ENCODE measurements around the gene MAD1L1. TPM values are rescaled to one million over a fixed set of nuclear protein-coding genes. Genes with fewer than 3 reads are reported as not detected.

Gene MAD1L1
- total and polyA plus RNA-seq, 2 of the 8 experiments (the other 6 are each of a cell fraction or from before 2014, with no cell fraction given), result 40.4 to 44.6 TPM

GRCh38 chr7:1901431-1902210 lies 331.1 kb downstream of the MAD1L1 start:
- no peak overlapping the region for H2BK20ac ChIP-seq (ENCODE audit: low read length)
- H3K23ac ChIP-seq (ENCODE audit: insufficient read length), result no peak overlapping the region
- H3K79me2 ChIP-seq (ENCODE audit: control insufficient read depth in 1 of 2, insufficient read depth in 2 of 2, low read length in 2 of 2), result no peaks in the 10 kb centered on the region
- no peak overlapping the region for H3K4me2 ChIP-seq (ENCODE audit: insufficient read depth in 1 of 2, low read depth in 2 of 2, low read length in 2 of 2)
- no peak overlapping the region for H2AFZ ChIP-seq (ENCODE audit: low read length)
- 89% methylated on average over 10 of the region's 18 CpGs; no CpG with 5 or more reads in 1 of the 2 experiments for WGBS, 2 experiments (ENCODE audit: extremely low coverage in 1 of 2, insufficient coverage in 1 of 2, insufficient read length in 1 of 2, insufficient replicate concordance in 2 of 2, low coverage in 1 of 2, low lambda C conversion rate in 2 of 2, missing lambda C conversion rate in 1 of 2)
- H3K23me2 ChIP-seq (ENCODE audit: low read depth, low read length), result no peaks in the 10 kb centered on the region
- no peak overlapping the region for H3K14ac ChIP-seq (ENCODE audit: insufficient read length)
- no peak overlapping the region for H4K5ac ChIP-seq (ENCODE audit: insufficient read length, low read depth, low read length)
- H3K4ac ChIP-seq (replicated peaks; ENCODE audit: insufficient read length, low read depth, low read length), result no peak overlapping the region
- peak overlapping the region; percentile 51 for H4K8ac ChIP-seq (ENCODE audit: extremely low read depth, insufficient read depth, low read length)
- no peak overlapping the region for H2BK120ac ChIP-seq (replicated peaks; ENCODE audit: low read depth, low read length)
- no peak overlapping the region for H3K56ac ChIP-seq (replicated peaks; ENCODE audit: insufficient read length, low read depth, low read length)
- no peak overlapping the region for H2BK12ac ChIP-seq (ENCODE audit: low read depth, low read length)
- H3K9me3 ChIP-seq (ENCODE audit: insufficient read depth in 2 of 2, low read depth in 1 of 2, low read length in 1 of 2), result no peaks in the 10 kb centered on the region
- H2BK5ac ChIP-seq (ENCODE audit: low read depth, low read length), result peak overlapping the region; percentile 60
- H3K79me1 ChIP-seq (ENCODE audit: low read depth, low read length), result no peaks in the 10 kb centered on the region; the same call in 1 of the 2 replicates
- H3K18ac ChIP-seq (ENCODE audit: extremely low read depth, low read length), result no peak overlapping the region
- TF ChIP-seq JUND (IDR thresholded peaks at IDR 0.05; ENCODE audit: low read length) (no peak), SIX5 (IDR thresholded peaks at IDR 0.05; ENCODE audit: low read depth, low read length) (no peak), SIN3A (conservative IDR thresholded peaks at IDR 0.05 in 1 of 2, IDR thresholded peaks at IDR 0.05 in 1 of 2; ENCODE audit: low read depth in 1 of 2, low read length in 2 of 2) (no peak), GTF2F1 (IDR thresholded peaks at IDR 0.05; ENCODE audit: borderline replicate concordance, low read depth, low read length) (no peak)
- FAIRE-seq, result no peak
- H3K27me3 ChIP-seq (replicated peaks in 1 of 4; ENCODE audit: control insufficient read depth in 3 of 4, extremely low read depth in 1 of 4, insufficient read depth in 3 of 4, low read length in 3 of 4), result no peaks in the 10 kb centered on the region
- H3K4me3 ChIP-seq (ENCODE audit: extremely low read depth in 1 of 4, insufficient read depth in 2 of 4, low read depth in 3 of 4, low read length in 4 of 4), result no peak overlapping the region
- H3K27ac ChIP-seq (ENCODE audit: low read depth, low read length), result no peak overlapping the region
- no peak overlapping the region for H2AK5ac ChIP-seq (ENCODE audit: low read depth, low read length)
- no peaks in the 10 kb centered on the region for H3K36me3 ChIP-seq (ENCODE audit: control insufficient read depth in 2 of 4, insufficient read depth in 4 of 4, low read length in 3 of 4)
- ChIA-PET POLR2A (ENCODE audit: partially characterized antibody) (no interaction called here), CTCF (ENCODE audit: partially characterized antibody) (interaction anchor here (0.6 to 0.8 kb wide), 2 partner anchors 11 to 1570 kb away, joined by 3 read pairs; no protein-coding TSS in a partner anchor)
- peaks cover 0 to 3% of the 10 kb centered on the region in 2 experiments for H4K20me1 ChIP-seq (replicated peaks in 1 of 2; ENCODE audit: control insufficient read depth in 1 of 2, insufficient read depth in 2 of 2, low read length in 2 of 2)
- H3K4me1 ChIP-seq (replicated peaks in 1 of 4; ENCODE audit: control insufficient read depth in 3 of 4, insufficient read depth in 4 of 4, low read length in 3 of 4), result no peaks in the 10 kb centered on the region
- H4K91ac ChIP-seq (replicated peaks; ENCODE audit: insufficient read length, low read length), result no peak overlapping the region
- H2BK15ac ChIP-seq (ENCODE audit: low read length), result no peak overlapping the region
- H3K9ac ChIP-seq (replicated peaks in 1 of 4; ENCODE audit: extremely low read depth in 1 of 4, low read depth in 3 of 4, low read length in 3 of 4), result no peak overlapping the region
- DNase-seq (ENCODE audit: low read depth in 1 of 2, low spot score in 2 of 2), result no peak
